Parathyroid adenoma (tissue), 2 donors: ENCODE measurements around the gene RHOXF2B.

Source experiments
- H2AFZ ChIP-seq: fragments of 300-600 bp; sonication (generic); one replicate; pipeline ENCODE4 v1.7.0; 2017; ENCODE audit warnings: antibody characterized with exemption, mild to moderate bottlenecking
- H3K27ac ChIP-seq: fragments of 300-600 bp; sonication (generic); one replicate; pipeline ENCODE4 v1.7.0; 2017
- H3K27me3 ChIP-seq: fragments of 300-600 bp; sonication (generic); one replicate; pipeline ENCODE4 v1.7.0; 2017; ENCODE audit warnings: low read length; ENCODE audit not compliant: control insufficient read depth, insufficient read depth
- H3K36me3 ChIP-seq: fragments of 300-600 bp; sonication (generic); one replicate; pipeline ENCODE4 v1.7.0; 2017; ENCODE audit warnings: low read length; ENCODE audit not compliant: control insufficient read depth, insufficient read depth
- H3K4me1 ChIP-seq: fragments of 300-600 bp; sonication (generic); one replicate; pipeline ENCODE4 v1.7.0; 2017; ENCODE audit warnings: control low read depth
- H3K4me2 ChIP-seq: fragments of 300-600 bp; sonication (generic); one replicate; pipeline ENCODE4 v1.7.0; 2017; ENCODE audit warnings: low read length
- H3K4me3 ChIP-seq: fragments of 300-600 bp; sonication (generic); one replicate; pipeline ENCODE4 v1.7.0; 2017; ENCODE audit warnings: low read depth, low read length
- H3K79me2 ChIP-seq: fragments of 300-600 bp; sonication (generic); one replicate; pipeline ENCODE4 v1.7.0; 2017; ENCODE audit warnings: control low read depth
- H3K9ac ChIP-seq: fragments of 300-600 bp; sonication (generic); one replicate; pipeline ENCODE4 v1.7.0; 2017; ENCODE audit warnings: mild to moderate bottlenecking
- H3K9me3 ChIP-seq: fragments of 300-600 bp; sonication (generic); one replicate; pipeline ENCODE4 v1.7.0; 2017; ENCODE audit warnings: low read length; ENCODE audit not compliant: control insufficient read depth
- CTCF ChIP-seq: fragments of 300-600 bp; sonication (generic); IDR thresholded peaks from one replicate; pipeline ENCODE4 v1.7.0; 2017; ENCODE audit warnings: antibody characterized with exemption, mild to moderate bottlenecking
- donor health status: primary hyperparathyroidism.

Gene RHOXF2B

GRCh38 chrX:120023259-120023658 is 54.2 kb downstream of the RHOXF2B start:
- H3K4me1 ChIP-seq, result no peaks in the 10 kb centered on the region
- H3K9me3 ChIP-seq, result no peaks in the 10 kb centered on the region
- H3K27ac ChIP-seq, result no peak overlapping the region
- no peak overlapping the region for H3K4me3 ChIP-seq
- no peak overlapping the region for H2AFZ ChIP-seq
- H3K9ac ChIP-seq, result no peak overlapping the region
- no peak for TF ChIP-seq CTCF
- no peak overlapping the region for H3K4me2 ChIP-seq
- H3K79me2 ChIP-seq, result no peaks in the 10 kb centered on the region
- H3K27me3 ChIP-seq, result no peaks in the 10 kb centered on the region
- no peaks in the 10 kb centered on the region for H3K36me3 ChIP-seq

DNA sequence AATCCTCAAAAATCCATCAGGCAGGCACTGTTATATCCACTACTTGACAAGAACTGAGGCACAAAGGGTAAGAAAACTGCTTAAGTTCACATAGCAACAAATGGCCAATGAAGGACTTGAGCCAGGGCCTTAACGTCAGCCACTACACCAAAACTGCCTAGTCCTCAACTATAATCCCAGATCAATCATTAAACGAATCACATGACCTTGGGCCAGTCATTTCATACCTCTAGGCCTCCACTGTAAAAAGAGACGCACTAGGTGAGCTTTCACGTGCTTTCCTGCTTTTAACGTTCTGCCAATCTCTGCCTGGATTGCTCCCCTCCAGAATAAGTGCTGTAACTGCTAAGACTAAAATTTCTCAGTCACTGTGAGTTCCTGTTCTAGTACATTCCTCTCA is 54.7 kb downstream of the RHOXF2B start:
- no peak overlapping the region for H3K9ac ChIP-seq
- no peak overlapping the region for H2AFZ ChIP-seq
- H3K36me3 ChIP-seq, result no peaks in the 10 kb centered on the region
- no peaks in the 10 kb centered on the region for H3K4me1 ChIP-seq
- H3K9me3 ChIP-seq, result no peaks in the 10 kb centered on the region
- H3K4me3 ChIP-seq, result no peak overlapping the region
- TF ChIP-seq CTCF, result no peak
- H3K4me2 ChIP-seq, result no peak overlapping the region
- H3K27ac ChIP-seq, result no peak overlapping the region
- H3K27me3 ChIP-seq, result no peaks in the 10 kb centered on the region
- H3K79me2 ChIP-seq, result no peaks in the 10 kb centered on the region
